PC-3 (cell line): ENCODE results near the gene SKA1. TPM values are rescaled to one million over a fixed set of nuclear protein-coding genes. Genes with fewer than 3 reads are reported as not detected.

Source experiments
- ATAC-seq: fragments of 200-7000 bp; cut with Tn5 transposase; 2 replicates; pipeline ENCODE4 v1.9.1; 2020; ENCODE audit warnings: mild to moderate bottlenecking, moderate library complexity
- BruUV-seq: library from RNA; stranded (reverse); fragments of 400-500 nt; replicated peaks from 2 replicates; lab custom pipeline; 2021; lab: Mats Ljungman, UMichigan
- CTCF ChIA-PET: fragments of 300-600 bp; sonication (Branson Sonifier 250); formaldehyde crosslinking; loops from one replicate; lab custom pipeline; 2022; ENCODE audit warnings: antibody characterized with exemption; lab: Charles Lee
- POLR2A ChIA-PET: fragments of 300-600 bp; sonication (Branson Sonifier 250); formaldehyde crosslinking; loops from one replicate; lab custom pipeline; 2022; ENCODE audit warnings: antibody characterized with exemption; ENCODE audit not compliant: unreplicated experiment; lab: Charles Lee
- DNase-seq: peaks from one replicate; pipeline ENCODE4 v3.0.0-alpha.2; 2015
- H2AFZ ChIP-seq: fragments of 300-600 bp; sonication (generic); 2 replicates; pipeline ENCODE4 v1.6.0; 2016; ENCODE audit warnings: antibody characterized with exemption, low read length
- H3F3A ChIP-seq: fragments of 300-600 bp; sonication (generic); one replicate; pipeline ENCODE4 v1.6.0; 2017; ENCODE audit warnings: antibody characterized with exemption, low read length, control low read depth, mild to moderate bottlenecking; ENCODE audit not compliant: unreplicated experiment
- H3K27ac ChIP-seq: fragments of 300-600 bp; sonication (generic); 2 replicates; pipeline ENCODE4 v1.5.1; 2016; ENCODE audit warnings: mild to moderate bottlenecking, low read length
- H3K27me3 ChIP-seq: fragments of 300-600 bp; sonication (generic); 2 replicates; pipeline ENCODE4 v1.6.1; 2016; ENCODE audit warnings: low read length, mixed read lengths
- H3K36me3 ChIP-seq: fragments of 300-600 bp; sonication (generic); 2 replicates; pipeline ENCODE4 v1.6.1; 2016; ENCODE audit warnings: low read depth, mixed run types, low read length, mixed read lengths
- H3K4me1 ChIP-seq: fragments of 300-600 bp; sonication (generic); 2 replicates; pipeline ENCODE4 v1.5.1; 2016; ENCODE audit warnings: low read length; ENCODE audit not compliant: insufficient read depth
- H3K4me2 ChIP-seq: fragments of 300-600 bp; sonication (generic); 2 replicates; pipeline ENCODE4 v1.6.0; 2016; ENCODE audit warnings: low read length
- H3K4me3 ChIP-seq: fragments of 300-600 bp; sonication (generic); 2 replicates; pipeline ENCODE4 v1.5.1; 2016; ENCODE audit warnings: mild to moderate bottlenecking, low read length, mixed read lengths
- H3K79me2 ChIP-seq: fragments of 300-600 bp; sonication (generic); 2 replicates; pipeline ENCODE4 v1.6.1; 2017; ENCODE audit warnings: low read length, mixed read lengths
- H3K9ac ChIP-seq: fragments of 300-600 bp; sonication (generic); 2 replicates; pipeline ENCODE4 v1.6.0; 2016; ENCODE audit warnings: mild to moderate bottlenecking, low read length
- H3K9me2 ChIP-seq: fragments of 300-600 bp; sonication (generic); replicated peaks from 2 replicates; pipeline ENCODE4 v1.6.1; 2016; ENCODE audit warnings: mixed run types, low read length, mixed read lengths
- H3K9me3 ChIP-seq: fragments of 300-600 bp; sonication (generic); 2 replicates; pipeline ENCODE4 v1.6.1; 2016; ENCODE audit warnings: low read length, mixed read lengths
- H4K20me1 ChIP-seq: fragments of 300-600 bp; sonication (generic); 2 replicates; pipeline ENCODE4 v1.6.1; 2016; ENCODE audit warnings: low read length, mixed read lengths
- EZH2 ChIP-seq: fragments of 300-600 bp; sonication (generic); IDR thresholded peaks from one replicate; pipeline ENCODE4 v1.6.1; 2017; ENCODE audit warnings: antibody characterized with exemption, mild to moderate bottlenecking, low read length; ENCODE audit not compliant: unreplicated experiment
- EZH2phosphoT487 ChIP-seq: fragments of 300-600 bp; sonication (generic); IDR thresholded peaks from 2 replicates; pipeline ENCODE4 v1.6.1; 2018; ENCODE audit warnings: mild to moderate bottlenecking, antibody characterized with exemption, low read length, borderline replicate concordance
- intact Hi-C: fragments of 100-400 bp; cut with micrococcal nuclease; formaldehyde crosslinking; loops from 2 replicates; pipeline ENCODE4 v1.9.0; 2023
- total RNA-seq: library from RNA; depleted of rRNA; stranded (reverse); fragments of >200 nt; gene quantifications from 2 replicates; pipeline ENCODE4 v1.2.3, GENCODE V29; 2014
- TF ChIP-seq, protein P1 (sequence below): fragments of 300-600 bp; sonication (generic); conservative IDR thresholded peaks from 2 replicates; pipeline ENCODE4 v1.5.1; 2017; ENCODE audit warnings: antibody characterized with exemption, low read depth, mild to moderate bottlenecking, low read length

Gene SKA1
- total RNA-seq, 1 experiment from 2014 or later: 17.2 TPM

DNA sequence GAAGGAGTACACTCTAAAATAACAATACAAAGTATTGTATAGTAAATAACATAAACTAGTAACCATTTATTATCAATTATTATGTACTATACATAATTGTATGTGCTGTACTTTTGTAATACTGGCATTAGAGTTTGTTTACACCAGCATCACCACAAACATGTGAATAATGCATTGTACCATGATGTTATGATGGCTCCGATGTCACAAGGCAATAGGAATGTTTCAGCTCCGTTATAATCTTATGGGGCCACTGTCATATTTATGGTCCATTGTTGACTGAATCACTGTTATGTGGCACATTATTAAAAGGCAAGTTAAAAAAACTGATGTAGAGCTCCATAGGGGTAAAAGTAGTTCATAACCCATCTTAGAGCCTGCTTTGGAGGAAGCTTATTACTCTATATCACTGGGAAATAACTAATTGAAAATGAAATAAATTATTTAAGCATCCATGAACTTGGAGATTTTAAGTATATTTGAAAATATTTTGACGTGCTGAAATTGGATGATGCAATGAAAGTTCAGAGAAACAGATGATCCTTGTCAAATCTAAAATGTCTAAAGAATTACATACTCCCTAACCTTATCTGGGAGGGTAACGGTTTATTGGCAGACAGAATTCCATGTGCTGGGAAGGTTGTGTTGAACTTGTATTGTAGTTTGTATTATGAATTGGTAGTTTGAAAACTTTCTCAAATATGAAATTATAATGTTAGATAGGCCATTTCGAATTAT lies 2.4 kb downstream of the SKA1 start:
- Histone ChIP-seq H3K9me2 (no peaks in the 10 kb centered on the region), H3K4me1 (peaks cover 18% of the 10 kb centered on the region; the same call in 1 of the 2 replicates), H4K20me1 (no peaks in the 10 kb centered on the region), H3F3A (no peaks in the 10 kb centered on the region), H3K4me3 (no peak overlapping the region), H3K4me2 (no peak overlapping the region), H3K27me3 (no peaks in the 10 kb centered on the region), H2AFZ (no peak overlapping the region), H3K79me2 (peaks cover 13% of the 10 kb centered on the region), H3K27ac (no peak overlapping the region), H3K9ac (no peak overlapping the region), H3K36me3 (no peaks in the 10 kb centered on the region), H3K9me3 (no peaks in the 10 kb centered on the region)
- ATAC-seq (no peak), DNase-seq (no peak)
- no TSS peak for BruUV-seq
- ChIA-PET POLR2A (no interaction called here), CTCF (no interaction called here)
- intact Hi-C loops: loop anchor here (5.0 kb wide), 1 partner anchor 90 kb away; the partner anchor contains the start of gene CXXC1
- TF ChIP-seq, protein P1, sequence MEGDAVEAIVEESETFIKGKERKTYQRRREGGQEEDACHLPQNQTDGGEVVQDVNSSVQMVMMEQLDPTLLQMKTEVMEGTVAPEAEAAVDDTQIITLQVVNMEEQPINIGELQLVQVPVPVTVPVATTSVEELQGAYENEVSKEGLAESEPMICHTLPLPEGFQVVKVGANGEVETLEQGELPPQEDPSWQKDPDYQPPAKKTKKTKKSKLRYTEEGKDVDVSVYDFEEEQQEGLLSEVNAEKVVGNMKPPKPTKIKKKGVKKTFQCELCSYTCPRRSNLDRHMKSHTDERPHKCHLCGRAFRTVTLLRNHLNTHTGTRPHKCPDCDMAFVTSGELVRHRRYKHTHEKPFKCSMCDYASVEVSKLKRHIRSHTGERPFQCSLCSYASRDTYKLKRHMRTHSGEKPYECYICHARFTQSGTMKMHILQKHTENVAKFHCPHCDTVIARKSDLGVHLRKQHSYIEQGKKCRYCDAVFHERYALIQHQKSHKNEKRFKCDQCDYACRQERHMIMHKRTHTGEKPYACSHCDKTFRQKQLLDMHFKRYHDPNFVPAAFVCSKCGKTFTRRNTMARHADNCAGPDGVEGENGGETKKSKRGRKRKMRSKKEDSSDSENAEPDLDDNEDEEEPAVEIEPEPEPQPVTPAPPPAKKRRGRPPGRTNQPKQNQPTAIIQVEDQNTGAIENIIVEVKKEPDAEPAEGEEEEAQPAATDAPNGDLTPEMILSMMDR: no peak
- TF ChIP-seq EZH2 (no peak), EZH2phosphoT487 (no peak)

DNA sequence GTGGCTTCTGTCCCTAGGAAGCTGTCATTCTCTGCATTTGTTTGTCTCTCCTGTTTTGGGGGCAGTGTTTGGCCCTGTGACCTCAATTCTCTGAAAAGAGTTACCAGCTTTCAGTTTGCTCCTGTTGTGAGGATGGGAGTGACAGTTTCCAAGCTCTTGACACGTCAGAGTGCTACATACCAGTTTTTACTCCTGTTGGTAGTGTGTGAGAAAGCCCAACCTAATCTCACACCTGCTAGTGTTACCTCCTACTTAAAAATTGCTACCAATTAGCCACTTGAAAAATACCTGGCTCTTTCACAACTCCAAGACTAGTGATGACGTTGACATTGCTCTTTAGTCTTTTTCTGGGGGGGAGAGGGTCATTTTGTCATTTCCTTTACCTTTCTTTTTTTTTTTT lies 14.1 kb downstream of the SKA1 start:
- H3F3A ChIP-seq: no peaks in the 10 kb centered on the region
- H3K4me2 ChIP-seq: no peak overlapping the region
- H3K9ac ChIP-seq: no peak overlapping the region
- H3K4me1 ChIP-seq: no peaks in the 10 kb centered on the region
- H3K9me3 ChIP-seq: no peaks in the 10 kb centered on the region
- CTCF ChIA-PET: no interaction called here
- BruUV-seq: no TSS peak
- no peaks in the 10 kb centered on the region for H3K9me2 ChIP-seq
- H4K20me1 ChIP-seq: no peaks in the 10 kb centered on the region
- no peak overlapping the region for H3K4me3 ChIP-seq
- H3K79me2 ChIP-seq: no peaks in the 10 kb centered on the region
- intact Hi-C loops: no loop called here
- no peaks in the 10 kb centered on the region for H3K36me3 ChIP-seq
- H2AFZ ChIP-seq: no peak overlapping the region
- TF ChIP-seq EZH2phosphoT487 (no peak), EZH2 (no peak)
- TF ChIP-seq, protein P1: no peak
- H3K27me3 ChIP-seq: no peaks in the 10 kb centered on the region
- ATAC-seq (no peak), DNase-seq (no peak)
- H3K27ac ChIP-seq: no peak overlapping the region
- POLR2A ChIA-PET: no interaction called here

DNA sequence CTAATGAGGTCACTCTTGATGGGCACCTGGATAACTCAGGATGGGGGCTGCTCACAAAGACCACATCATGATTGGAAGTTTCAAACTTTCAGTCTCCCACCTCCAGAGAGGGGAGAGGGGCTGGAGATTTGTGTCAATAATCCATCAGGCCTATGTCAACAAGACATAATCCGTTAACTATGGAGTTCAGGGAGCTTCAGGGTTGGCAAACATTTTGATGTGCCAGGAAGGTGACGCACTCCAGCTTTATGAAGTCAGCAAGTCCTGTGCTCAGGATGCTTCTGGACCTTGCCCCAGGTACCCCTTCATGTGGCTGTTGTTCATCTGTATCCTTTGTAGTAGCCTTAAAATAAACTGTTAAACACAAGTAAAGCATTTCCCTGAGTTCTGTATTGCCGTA lies 19.0 kb downstream of the SKA1 start:
- no peak overlapping the region for H2AFZ ChIP-seq
- no peaks in the 10 kb centered on the region for H3K79me2 ChIP-seq
- ChIA-PET CTCF (no interaction called here), POLR2A (no interaction called here)
- intact Hi-C loops: no loop called here
- no peak overlapping the region for H3K9ac ChIP-seq
- H3K27ac ChIP-seq: no peak overlapping the region
- no peak overlapping the region for H3K4me2 ChIP-seq
- H3K4me1 ChIP-seq: no peaks in the 10 kb centered on the region
- no peak for ATAC-seq
- H3K4me3 ChIP-seq: no peak overlapping the region
- no peaks in the 10 kb centered on the region for H3F3A ChIP-seq
- H4K20me1 ChIP-seq: no peaks in the 10 kb centered on the region
- no peaks in the 10 kb centered on the region for H3K36me3 ChIP-seq
- no peaks in the 10 kb centered on the region for H3K9me3 ChIP-seq
- no peak for DNase-seq
- no TSS peak for BruUV-seq
- H3K9me2 ChIP-seq: no peaks in the 10 kb centered on the region
- TF ChIP-seq EZH2phosphoT487 (no peak), EZH2 (no peak)
- TF ChIP-seq, protein P1: no peak
- no peaks in the 10 kb centered on the region for H3K27me3 ChIP-seq
